RWPE2 (cell line): ENCODE data around the gene ACTR3.

ENCODE experiments used
- ATAC-seq: fragments of 200-7000 bp; cut with Tn5 transposase; 3 replicates; pipeline ENCODE4 v1.9.1; 2021; ENCODE audit warnings: low read depth
- DNase-seq: peaks from one replicate; pipeline ENCODE4 v3.0.0-alpha.2; 2020; ENCODE audit warnings: low spot score
- H3K27ac ChIP-seq: fragments of 450-650 bp; 2 replicates; pipeline ENCODE4 v1.5.1; 2017; ENCODE audit warnings: mild to moderate bottlenecking; ENCODE audit not compliant: poor library complexity, severe bottlenecking
- H3K27me3 ChIP-seq: fragments of 250-450 bp; sonication (Bioruptor Pico); 2 replicates; pipeline ENCODE4 v1.5.1; 2021; ENCODE audit warnings: mild to moderate bottlenecking, moderate library complexity; ENCODE audit not compliant: insufficient read depth, poor library complexity, severe bottlenecking
- H3K36me3 ChIP-seq: fragments of 250-450 bp; sonication (Bioruptor Pico); 2 replicates; pipeline ENCODE4 v1.5.1; 2020; ENCODE audit warnings: low read depth, mild to moderate bottlenecking, moderate library complexity
- H3K4me1 ChIP-seq: fragments of 250-450 bp; sonication (Bioruptor Pico); 2 replicates; pipeline ENCODE4 v1.5.1; 2021; ENCODE audit warnings: mild to moderate bottlenecking, moderate library complexity; ENCODE audit not compliant: insufficient read depth, poor library complexity, severe bottlenecking
- H3K4me3 ChIP-seq: fragments of 250-450 bp; sonication (Bioruptor Pico); 2 replicates; pipeline ENCODE4 v1.5.1; 2021; ENCODE audit warnings: mild to moderate bottlenecking, moderate library complexity; ENCODE audit not compliant: severe bottlenecking
- H3K9me3 ChIP-seq: fragments of 250-450 bp; sonication (Bioruptor Pico); 2 replicates; pipeline ENCODE4 v1.5.1; 2021; ENCODE audit warnings: mild to moderate bottlenecking, moderate library complexity; ENCODE audit not compliant: severe bottlenecking
- TF ChIP-seq, protein P1 (sequence below): fragments of 450-650 bp; IDR thresholded peaks from one replicate; pipeline ENCODE4 v1.5.1; 2017; ENCODE audit warnings: mild to moderate bottlenecking, moderate library complexity; ENCODE audit not compliant: poor library complexity, severe bottlenecking

Gene ACTR3

DNA sequence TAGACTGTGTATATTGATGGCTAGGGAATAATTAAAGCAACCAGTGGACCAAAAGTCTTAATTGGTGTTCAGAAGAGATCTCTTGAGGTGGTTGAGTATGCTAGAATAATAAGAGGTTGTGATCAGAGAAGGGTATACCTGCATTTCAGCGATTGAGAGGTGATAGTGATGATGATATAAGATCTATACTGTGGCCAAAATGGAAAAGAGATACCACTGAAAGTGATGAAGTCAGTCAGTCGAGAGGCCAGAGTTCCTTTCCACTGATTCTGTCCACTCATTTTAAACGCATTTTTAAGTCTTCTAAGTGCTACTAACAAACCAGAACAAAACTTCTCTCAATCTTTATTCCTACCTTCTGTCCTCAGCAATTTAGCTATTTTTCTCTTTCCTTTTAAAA, 32.9 kb downstream of the ACTR3 start:
- Histone ChIP-seq H3K9me3 (no peaks in the 10 kb centered on the region), H3K4me3 (no peak overlapping the region), H3K36me3 (peaks cover 79% of the 10 kb centered on the region), H3K27me3 (no peaks in the 10 kb centered on the region), H3K27ac (no peak overlapping the region), H3K4me1 (no peaks in the 10 kb centered on the region)
- TF ChIP-seq, protein P1, sequence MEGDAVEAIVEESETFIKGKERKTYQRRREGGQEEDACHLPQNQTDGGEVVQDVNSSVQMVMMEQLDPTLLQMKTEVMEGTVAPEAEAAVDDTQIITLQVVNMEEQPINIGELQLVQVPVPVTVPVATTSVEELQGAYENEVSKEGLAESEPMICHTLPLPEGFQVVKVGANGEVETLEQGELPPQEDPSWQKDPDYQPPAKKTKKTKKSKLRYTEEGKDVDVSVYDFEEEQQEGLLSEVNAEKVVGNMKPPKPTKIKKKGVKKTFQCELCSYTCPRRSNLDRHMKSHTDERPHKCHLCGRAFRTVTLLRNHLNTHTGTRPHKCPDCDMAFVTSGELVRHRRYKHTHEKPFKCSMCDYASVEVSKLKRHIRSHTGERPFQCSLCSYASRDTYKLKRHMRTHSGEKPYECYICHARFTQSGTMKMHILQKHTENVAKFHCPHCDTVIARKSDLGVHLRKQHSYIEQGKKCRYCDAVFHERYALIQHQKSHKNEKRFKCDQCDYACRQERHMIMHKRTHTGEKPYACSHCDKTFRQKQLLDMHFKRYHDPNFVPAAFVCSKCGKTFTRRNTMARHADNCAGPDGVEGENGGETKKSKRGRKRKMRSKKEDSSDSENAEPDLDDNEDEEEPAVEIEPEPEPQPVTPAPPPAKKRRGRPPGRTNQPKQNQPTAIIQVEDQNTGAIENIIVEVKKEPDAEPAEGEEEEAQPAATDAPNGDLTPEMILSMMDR: no peak
- no peak for ATAC-seq
- no peak for DNase-seq

DNA sequence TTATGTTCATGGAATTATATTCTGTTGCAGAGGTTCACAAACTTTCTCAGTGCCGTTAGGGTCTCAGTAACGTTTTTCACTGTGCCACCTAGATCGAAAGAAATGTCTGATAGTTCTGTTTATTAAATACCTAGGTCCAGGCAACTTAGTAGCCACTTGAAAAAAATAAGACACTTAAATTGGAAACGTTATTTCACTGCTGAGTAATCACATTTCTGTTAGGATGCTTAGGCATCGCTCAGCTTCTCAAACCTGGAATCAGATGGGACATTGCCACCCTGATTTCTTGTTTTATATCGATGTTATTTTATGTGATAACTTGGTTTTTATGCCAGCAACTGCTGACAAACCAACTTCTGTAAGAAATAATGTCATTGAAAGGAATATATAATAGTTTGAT, 36.0 kb downstream of the ACTR3 start:
- DNase-seq (no peak), ATAC-seq (no peak)
- TF ChIP-seq, protein P1: no peak
- Histone ChIP-seq H3K9me3 (no peaks in the 10 kb centered on the region), H3K27ac (no peak overlapping the region), H3K4me3 (no peak overlapping the region), H3K4me1 (no peaks in the 10 kb centered on the region), H3K27me3 (no peaks in the 10 kb centered on the region), H3K36me3 (peaks cover 79% of the 10 kb centered on the region)

DNA sequence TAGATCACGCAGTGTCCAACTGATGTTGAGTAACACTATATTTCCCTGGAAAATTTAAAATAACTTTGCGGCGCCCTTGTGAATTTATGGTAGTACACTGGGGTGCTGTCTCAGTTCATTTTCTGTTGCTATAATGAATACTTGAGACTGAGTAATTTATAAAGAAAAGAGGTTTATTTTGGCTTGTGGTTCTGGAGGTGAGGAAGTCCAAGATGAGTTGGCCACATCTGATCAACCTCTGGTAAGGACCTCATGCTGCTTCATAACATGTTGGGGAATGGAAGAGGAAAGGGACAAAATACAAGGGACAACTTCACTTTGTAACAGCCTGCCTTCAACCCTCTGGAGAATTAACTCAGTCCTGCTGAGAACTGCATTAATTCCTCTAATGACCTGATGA, 36.4 kb downstream of the ACTR3 start:
- Histone ChIP-seq H3K27ac (no peak overlapping the region), H3K4me1 (no peaks in the 10 kb centered on the region), H3K4me3 (no peak overlapping the region), H3K27me3 (no peaks in the 10 kb centered on the region), H3K36me3 (peaks cover 82% of the 10 kb centered on the region), H3K9me3 (no peaks in the 10 kb centered on the region)
- TF ChIP-seq, protein P1: no peak
- DNase-seq (no peak), ATAC-seq (no peak)

DNA sequence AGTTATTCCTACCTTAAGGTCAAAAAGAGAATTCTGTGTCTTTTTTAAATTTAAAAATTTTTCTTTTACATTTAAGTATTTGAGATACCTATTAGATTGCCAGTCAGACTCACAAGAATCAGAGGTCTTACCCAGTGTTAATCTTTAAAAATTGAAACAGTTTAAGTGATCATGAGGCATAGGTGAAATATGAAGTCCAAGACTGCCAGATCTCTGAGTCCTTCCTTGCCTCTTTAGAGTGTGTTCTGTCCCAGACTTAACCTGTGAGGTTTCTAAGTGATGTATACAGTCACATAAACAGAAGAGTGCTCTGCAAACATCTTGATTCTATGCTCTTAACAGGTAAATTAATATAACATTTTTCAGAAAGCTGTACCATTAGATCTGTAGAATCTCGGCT, 40.6 kb downstream of the ACTR3 start:
- ATAC-seq (no peak), DNase-seq (no peak)
- Histone ChIP-seq H3K27ac (no peak overlapping the region), H3K27me3 (no peaks in the 10 kb centered on the region), H3K4me3 (no peak overlapping the region), H3K4me1 (no peaks in the 10 kb centered on the region), H3K9me3 (no peaks in the 10 kb centered on the region), H3K36me3 (peaks cover 90% of the 10 kb centered on the region)
- TF ChIP-seq, protein P1: no peak

DNA sequence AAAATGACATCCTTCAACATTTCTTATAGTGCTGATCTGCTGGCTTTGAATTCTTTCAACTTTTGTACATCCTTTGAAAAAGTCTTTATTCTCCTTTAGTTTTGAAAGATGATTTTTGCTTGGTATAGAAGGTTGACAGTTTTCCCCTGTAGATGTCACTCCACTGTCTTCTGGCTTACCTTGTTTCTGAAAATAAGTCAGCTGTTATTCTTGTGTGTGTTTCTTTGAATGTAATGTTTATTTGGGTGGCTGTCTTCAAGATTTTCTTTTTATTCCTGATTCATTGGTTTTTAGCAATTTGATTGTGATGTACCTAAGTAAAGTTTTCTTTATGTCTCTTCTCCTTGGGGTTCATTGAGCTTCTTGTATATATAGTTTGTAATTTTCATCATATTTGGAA, 47.6 kb downstream of the ACTR3 start:
- H3K4me1 ChIP-seq: no peaks in the 10 kb centered on the region
- H3K27ac ChIP-seq: no peak overlapping the region
- ATAC-seq (no peak), DNase-seq (no peak)
- H3K4me3 ChIP-seq: no peak overlapping the region
- no peaks in the 10 kb centered on the region for H3K9me3 ChIP-seq
- no peaks in the 10 kb centered on the region for H3K27me3 ChIP-seq
- TF ChIP-seq, protein P1: no peak
- H3K36me3 ChIP-seq: peaks cover 82% of the 10 kb centered on the region
